Measurements from ENCODE around the gene NTM.

DNA sequence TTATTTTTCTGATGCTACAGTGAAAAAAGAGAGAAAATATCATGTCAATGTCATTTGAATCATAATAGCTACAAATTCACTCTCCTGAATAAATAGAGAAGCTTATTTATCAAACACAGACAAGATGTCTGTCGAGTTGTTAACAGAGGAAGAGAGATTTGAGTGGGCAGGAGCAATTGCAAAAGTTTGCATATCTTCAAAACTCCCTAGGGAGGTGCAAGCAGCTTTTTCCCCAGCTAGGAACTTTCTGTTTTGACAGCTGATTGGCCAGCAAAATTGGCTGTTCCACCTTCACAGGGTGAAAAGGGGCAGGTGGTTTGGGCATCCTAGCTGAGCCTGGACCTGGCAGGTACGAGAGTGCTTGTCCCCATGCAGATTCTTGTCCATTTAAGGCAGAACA is 98.2 kb downstream of the NTM start:
- TF ChIP-seq POLR2A (IDR thresholded peaks at IDR 0.05): no peak
- TF ChIP-seq, protein P1, sequence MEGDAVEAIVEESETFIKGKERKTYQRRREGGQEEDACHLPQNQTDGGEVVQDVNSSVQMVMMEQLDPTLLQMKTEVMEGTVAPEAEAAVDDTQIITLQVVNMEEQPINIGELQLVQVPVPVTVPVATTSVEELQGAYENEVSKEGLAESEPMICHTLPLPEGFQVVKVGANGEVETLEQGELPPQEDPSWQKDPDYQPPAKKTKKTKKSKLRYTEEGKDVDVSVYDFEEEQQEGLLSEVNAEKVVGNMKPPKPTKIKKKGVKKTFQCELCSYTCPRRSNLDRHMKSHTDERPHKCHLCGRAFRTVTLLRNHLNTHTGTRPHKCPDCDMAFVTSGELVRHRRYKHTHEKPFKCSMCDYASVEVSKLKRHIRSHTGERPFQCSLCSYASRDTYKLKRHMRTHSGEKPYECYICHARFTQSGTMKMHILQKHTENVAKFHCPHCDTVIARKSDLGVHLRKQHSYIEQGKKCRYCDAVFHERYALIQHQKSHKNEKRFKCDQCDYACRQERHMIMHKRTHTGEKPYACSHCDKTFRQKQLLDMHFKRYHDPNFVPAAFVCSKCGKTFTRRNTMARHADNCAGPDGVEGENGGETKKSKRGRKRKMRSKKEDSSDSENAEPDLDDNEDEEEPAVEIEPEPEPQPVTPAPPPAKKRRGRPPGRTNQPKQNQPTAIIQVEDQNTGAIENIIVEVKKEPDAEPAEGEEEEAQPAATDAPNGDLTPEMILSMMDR (IDR thresholded peaks at IDR 0.05): no peak

Data from adrenal gland (tissue), 5 donors.